HepG2 (cell line): ENCODE data around the gene TAMM41. TPM values are rescaled to one million over a fixed set of nuclear protein-coding genes. Genes with fewer than 3 reads are reported as not detected.
A peak's percentile ranks its signal among the peaks of the same experiment; 100 is the strongest.

Experiments used
- ATAC-seq: fragments of 200-7000 bp; cut with Tn5 transposase; 3 replicates; pipeline ENCODE4 v1.9.1; 2020; ENCODE audit warnings: mild to moderate bottlenecking, moderate library complexity
- BruUV-seq: library from RNA; stranded (reverse); fragments of 400-500 nt; replicated peaks from 2 replicates; lab custom pipeline; 2021; lab: Mats Ljungman, UMichigan
- CTCF ChIA-PET: fragments of 300-600 bp; formaldehyde crosslinking; extraction: SDS; loops from one replicate; lab custom pipeline; 2021; ENCODE audit warnings: low total read pairs, inconsistent platforms, low intra/inter-chr PET ratio; lab: Yijun Ruan, JAX
- POLR2A ChIA-PET: fragments of 350-600 bp; sonication (Branson Sonifier 250); formaldehyde crosslinking; loops from one replicate; lab custom pipeline; 2020; ENCODE audit warnings: antibody characterized with exemption, inconsistent platforms; lab: Yijun Ruan, JAX
- DNase-seq: peaks from one replicate; pipeline ENCODE4 v3.0.0-alpha.2; 2015; ENCODE audit warnings: low spot score
- FAIRE-seq: peaks from 3 replicates; lab custom pipeline; 2011; peaks lifted over from hg19 to GRCh38; lab: Jason Lieb, UNC
- H2AFZ ChIP-seq: one replicate; pipeline ENCODE4 v1.6.1; 2011; ENCODE audit warnings: low read length, inconsistent platforms
- H3K27ac ChIP-seq: fragments of 300-600 bp; 3 replicates; pipeline ENCODE4 v1.8.0; 2011; ENCODE audit warnings: mixed run types, mild to moderate bottlenecking, mixed read lengths, low read length, inconsistent platforms; ENCODE audit not compliant: insufficient read depth; ENCODE audit errors: extremely low read length
- H3K27me3 ChIP-seq, 2 experiments: fragments of 200-600 bp in 1 of 2; 2 replicates in 1 of 2; 3 replicates in 1 of 2; pipeline versions ENCODE4 v1.6.0 to v1.8.0; 2011; ENCODE audit warnings: low read length in 2 of 2, mild to moderate bottlenecking in 2 of 2, moderate library complexity in 2 of 2, inconsistent platforms in 1 of 2; ENCODE audit not compliant: insufficient read depth in 2 of 2, control insufficient read depth in 1 of 2
- H3K36me3 ChIP-seq, 2 experiments: fragments of 200-600 bp in 1 of 2; replicated peaks in 1 of 2; 2 replicates in 1 of 2; 3 replicates in 1 of 2; pipeline versions ENCODE4 v1.5.1 to v1.8.0; 2011; ENCODE audit warnings: low read length in 2 of 2, inconsistent platforms in 1 of 2; ENCODE audit not compliant: insufficient read depth in 2 of 2, control insufficient read depth in 1 of 2
- H3K4me1 ChIP-seq: 2 replicates; pipeline ENCODE4 v1.5.1; 2012; ENCODE audit warnings: low read length, inconsistent platforms; ENCODE audit not compliant: insufficient read depth
- H3K4me2 ChIP-seq: 2 replicates; pipeline ENCODE4 v1.6.0; 2011; ENCODE audit warnings: low read depth, low read length, inconsistent platforms
- H3K4me3 ChIP-seq, 3 experiments: fragments of 200-600 bp in 1 of 3; sonication (generic), shearing (Covaris generic) in 1 of 3; replicated peaks in 1 of 3; 2 replicates each; pipeline ENCODE4 v1.5.1; 2011 to 2016; ENCODE audit warnings: low read length in 3 of 3, inconsistent platforms in 2 of 3, low read depth in 2 of 3, mild to moderate bottlenecking in 2 of 3, control low read depth in 1 of 3, mixed read lengths in 1 of 3; ENCODE audit not compliant: insufficient read depth in 1 of 3
- H3K79me2 ChIP-seq: one replicate; pipeline ENCODE4 v1.6.1; 2011; ENCODE audit warnings: low read length, inconsistent platforms; ENCODE audit not compliant: insufficient read depth
- H3K9ac ChIP-seq: 2 replicates; pipeline ENCODE4 v1.6.0; 2011; ENCODE audit warnings: mild to moderate bottlenecking, low read depth, low read length, inconsistent platforms; ENCODE audit not compliant: insufficient read depth
- H3K9me3 ChIP-seq: 2 replicates; pipeline ENCODE4 v1.5.1; 2012; ENCODE audit warnings: mild to moderate bottlenecking, low read length
- H4K20me1 ChIP-seq: 2 replicates; pipeline ENCODE4 v1.6.0; 2011; ENCODE audit warnings: inconsistent platforms, mild to moderate bottlenecking, low read length, moderate library complexity; ENCODE audit not compliant: insufficient read depth
- IKZF4 ChIP-seq: sonication (generic); formaldehyde crosslinking; IDR thresholded peaks from 2 replicates; pipeline ENCODE4 v1.5.1; 2020; ENCODE audit warnings: borderline replicate concordance, mild to moderate bottlenecking, low read depth, missing genetic modification reagents; ENCODE audit errors: not compliant biosample characterization
- NFE2L1 ChIP-seq: sonication (generic); formaldehyde crosslinking; IDR thresholded peaks from 2 replicates; pipeline ENCODE4 v1.4.0; 2020; ENCODE audit warnings: missing genetic modification reagents, mild to moderate bottlenecking, borderline replicate concordance
- ZMYM3 ChIP-seq: sonication (generic); formaldehyde crosslinking; IDR thresholded peaks from 2 replicates; pipeline ENCODE4 v1.5.1; 2020; ENCODE audit warnings: mild to moderate bottlenecking, missing genetic modification reagents
- ZNF570 ChIP-seq: sonication (generic); formaldehyde crosslinking; IDR thresholded peaks from 2 replicates; pipeline ENCODE4 v1.4.0; 2020; ENCODE audit warnings: mild to moderate bottlenecking, missing genetic modification reagents, borderline replicate concordance
- ZNF839 ChIP-seq: sonication (generic); formaldehyde crosslinking; IDR thresholded peaks from 2 replicates; pipeline ENCODE4 v1.4.0; 2020; ENCODE audit warnings: missing genetic modification reagents, mild to moderate bottlenecking, borderline replicate concordance
- WGBS: methylation state at CpG from one replicate; pipeline ENCODE4 v1.1.6; 2017; ENCODE audit warnings: low lambda C conversion rate; 5-methylcytosine and 5-hydroxymethylcytosine counted together
- in situ Hi-C: cut with HindIII; loops from 2 replicates; pipeline ENCODE4 v1.10.0; 2017; ENCODE audit warnings: low pct_unique_long_range_greater_than_20kb; ENCODE audit not compliant: extremely low pct_ligation_motif_present
- intact Hi-C: fragments of 100-400 bp; cut with micrococcal nuclease; formaldehyde crosslinking; loops from one replicate; pipeline ENCODE4 v1.10.0; 2022; ENCODE audit not compliant: unreplicated experiment
- polyA plus RNA-seq, 8 experiments: library from polyadenylated mRNA; depleted of rRNA in 3 of 8; stranded (reverse) in 7 of 8; unstranded in 1 of 8; fragments of >200 nt; fragmentation: Illumina TruSeq in 4 of 8; extraction: Trizol in 4 of 8; gene quantifications; 2 replicates each; pipeline versions ENCODE4 v1.2.1 to v1.2.3, GENCODE V29; 2011 to 2016; ENCODE audit warnings: low read depth in 4 of 8, missing spikeins in 1 of 8, mixed read lengths in 1 of 8; ENCODE audit not compliant: insufficient read depth in 1 of 8
- total RNA-seq, 5 experiments: library from RNA; depleted of rRNA; stranded (reverse); fragments of >200 nt; fragmentation: Illumina TruSeq; extraction: Trizol; gene quantifications; 2 replicates each; pipeline ENCODE4 v1.2.3, GENCODE V29; 2016; ENCODE audit warnings: low read depth in 1 of 5
- TF ChIP-seq, protein P1 (sequence below): sonication (generic); formaldehyde crosslinking; IDR thresholded peaks from 2 replicates; pipeline ENCODE4 v1.8.0; 2022; ENCODE audit warnings: missing genetic modification reagents, mild to moderate bottlenecking, moderate library complexity, borderline replicate concordance
- TF ChIP-seq, protein P2 (sequence below): sonication (generic); formaldehyde crosslinking; IDR thresholded peaks from 2 replicates; pipeline ENCODE4 v1.8.0; 2022; ENCODE audit warnings: mild to moderate bottlenecking, missing genetic modification reagents, borderline replicate concordance
- TF ChIP-seq, protein P3 (sequence below): sonication (generic); formaldehyde crosslinking; IDR thresholded peaks from 2 replicates; pipeline ENCODE4 v1.4.0; 2020; ENCODE audit warnings: missing genetic modification reagents
- TF ChIP-seq, protein P4 (sequence below): sonication (generic); formaldehyde crosslinking; IDR thresholded peaks from 2 replicates; pipeline ENCODE4 v1.4.0; 2020; ENCODE audit warnings: mild to moderate bottlenecking, missing genetic modification reagents, borderline replicate concordance
- TF ChIP-seq, protein P5 (sequence below): sonication (generic); formaldehyde crosslinking; IDR thresholded peaks from 2 replicates; pipeline ENCODE4 v1.4.0; 2020; ENCODE audit warnings: missing genetic modification reagents

Gene TAMM41
- total and polyA plus RNA-seq, 2 of the 13 experiments (the other 11 are each of a cell fraction or from before 2014, with no cell fraction given), result 9.9 to 12.2 TPM

DNA sequence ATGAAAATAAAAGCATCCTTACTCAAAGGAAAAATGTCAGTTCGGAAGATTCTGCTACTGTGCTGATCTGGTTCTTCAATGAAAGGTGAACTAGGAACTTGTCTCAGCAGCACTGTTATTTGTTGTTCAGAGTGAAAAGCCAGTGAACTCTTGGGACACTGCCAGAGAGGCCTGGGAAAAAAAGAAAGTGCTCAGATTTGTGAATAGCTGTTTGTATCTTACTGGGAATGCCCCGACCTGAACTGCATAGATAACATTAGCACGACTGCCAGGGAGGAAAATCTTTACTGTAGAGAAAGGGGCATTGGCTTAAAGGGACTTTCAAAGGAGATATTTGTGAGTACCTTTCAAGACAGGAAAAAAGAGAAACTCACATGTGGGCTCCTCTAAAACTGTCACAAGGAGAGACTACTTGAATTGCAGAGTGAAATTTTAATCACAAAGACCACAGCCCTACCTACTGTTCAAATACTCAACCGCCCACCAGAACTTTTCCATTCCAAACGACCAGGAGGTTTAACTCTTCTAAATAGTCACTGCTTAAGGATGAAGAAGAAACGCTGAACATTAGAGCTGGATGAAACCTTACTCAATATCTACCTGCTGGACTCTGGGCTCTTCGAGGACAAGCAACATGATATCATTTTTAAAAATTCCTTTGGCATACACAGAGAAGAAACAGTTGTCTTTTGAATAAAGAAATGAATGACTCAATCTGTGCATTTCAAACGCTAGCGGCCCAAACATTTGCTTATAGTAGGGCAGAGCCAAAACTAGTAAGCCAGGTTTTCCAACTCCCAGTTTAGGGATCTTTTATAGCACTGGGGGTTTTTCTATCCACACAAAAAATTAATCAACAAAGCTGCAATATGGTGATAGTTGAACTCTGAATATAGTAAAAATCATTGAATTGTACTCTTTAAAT lies 13.4 kb downstream of the TAMM41 start:
- in situ Hi-C loops, result no loop called here
- no peak for ATAC-seq
- TF ChIP-seq, protein P1, sequence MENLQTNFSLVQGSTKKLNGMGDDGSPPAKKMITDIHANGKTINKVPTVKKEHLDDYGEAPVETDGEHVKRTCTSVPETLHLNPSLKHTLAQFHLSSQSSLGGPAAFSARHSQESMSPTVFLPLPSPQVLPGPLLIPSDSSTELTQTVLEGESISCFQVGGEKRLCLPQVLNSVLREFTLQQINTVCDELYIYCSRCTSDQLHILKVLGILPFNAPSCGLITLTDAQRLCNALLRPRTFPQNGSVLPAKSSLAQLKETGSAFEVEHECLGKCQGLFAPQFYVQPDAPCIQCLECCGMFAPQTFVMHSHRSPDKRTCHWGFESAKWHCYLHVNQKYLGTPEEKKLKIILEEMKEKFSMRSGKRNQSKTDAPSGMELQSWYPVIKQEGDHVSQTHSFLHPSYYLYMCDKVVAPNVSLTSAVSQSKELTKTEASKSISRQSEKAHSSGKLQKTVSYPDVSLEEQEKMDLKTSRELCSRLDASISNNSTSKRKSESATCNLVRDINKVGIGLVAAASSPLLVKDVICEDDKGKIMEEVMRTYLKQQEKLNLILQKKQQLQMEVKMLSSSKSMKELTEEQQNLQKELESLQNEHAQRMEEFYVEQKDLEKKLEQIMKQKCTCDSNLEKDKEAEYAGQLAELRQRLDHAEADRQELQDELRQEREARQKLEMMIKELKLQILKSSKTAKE (CRISPR knock-in tag), result no peak
- TF ChIP-seq, protein P2, sequence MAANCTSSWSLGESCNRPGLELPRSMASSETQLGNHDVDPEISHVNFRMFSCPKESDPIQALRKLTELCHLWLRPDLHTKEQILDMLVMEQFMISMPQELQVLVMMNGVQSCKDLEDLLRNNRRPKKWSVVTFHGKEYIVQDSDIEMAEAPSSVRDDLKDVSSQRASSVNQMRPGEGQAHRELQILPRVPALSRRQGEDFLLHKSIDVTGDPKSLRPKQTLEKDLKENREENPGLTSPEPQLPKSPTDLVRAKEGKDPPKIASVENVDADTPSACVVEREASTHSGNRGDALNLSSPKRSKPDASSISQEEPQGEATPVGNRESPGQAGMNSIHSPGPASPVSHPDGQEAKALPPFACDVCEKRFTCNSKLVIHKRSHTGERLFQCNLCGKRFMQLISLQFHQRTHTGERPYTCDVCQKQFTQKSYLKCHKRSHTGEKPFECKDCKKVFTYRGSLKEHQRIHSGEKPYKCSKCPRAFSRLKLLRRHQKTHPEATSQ (CRISPR knock-in tag), result no peak
- TF ChIP-seq IKZF4 (CRISPR knock-in tag) (no peak), ZNF839 (CRISPR knock-in tag) (no peak), ZMYM3 (CRISPR knock-in tag) (no peak), NFE2L1 (CRISPR knock-in tag) (no peak), ZNF570 (CRISPR knock-in tag) (no peak)
- TF ChIP-seq, protein P3, sequence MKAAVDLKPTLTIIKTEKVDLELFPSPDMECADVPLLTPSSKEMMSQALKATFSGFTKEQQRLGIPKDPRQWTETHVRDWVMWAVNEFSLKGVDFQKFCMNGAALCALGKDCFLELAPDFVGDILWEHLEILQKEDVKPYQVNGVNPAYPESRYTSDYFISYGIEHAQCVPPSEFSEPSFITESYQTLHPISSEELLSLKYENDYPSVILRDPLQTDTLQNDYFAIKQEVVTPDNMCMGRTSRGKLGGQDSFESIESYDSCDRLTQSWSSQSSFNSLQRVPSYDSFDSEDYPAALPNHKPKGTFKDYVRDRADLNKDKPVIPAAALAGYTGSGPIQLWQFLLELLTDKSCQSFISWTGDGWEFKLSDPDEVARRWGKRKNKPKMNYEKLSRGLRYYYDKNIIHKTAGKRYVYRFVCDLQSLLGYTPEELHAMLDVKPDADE, result no peak
- TF ChIP-seq, protein P4, sequence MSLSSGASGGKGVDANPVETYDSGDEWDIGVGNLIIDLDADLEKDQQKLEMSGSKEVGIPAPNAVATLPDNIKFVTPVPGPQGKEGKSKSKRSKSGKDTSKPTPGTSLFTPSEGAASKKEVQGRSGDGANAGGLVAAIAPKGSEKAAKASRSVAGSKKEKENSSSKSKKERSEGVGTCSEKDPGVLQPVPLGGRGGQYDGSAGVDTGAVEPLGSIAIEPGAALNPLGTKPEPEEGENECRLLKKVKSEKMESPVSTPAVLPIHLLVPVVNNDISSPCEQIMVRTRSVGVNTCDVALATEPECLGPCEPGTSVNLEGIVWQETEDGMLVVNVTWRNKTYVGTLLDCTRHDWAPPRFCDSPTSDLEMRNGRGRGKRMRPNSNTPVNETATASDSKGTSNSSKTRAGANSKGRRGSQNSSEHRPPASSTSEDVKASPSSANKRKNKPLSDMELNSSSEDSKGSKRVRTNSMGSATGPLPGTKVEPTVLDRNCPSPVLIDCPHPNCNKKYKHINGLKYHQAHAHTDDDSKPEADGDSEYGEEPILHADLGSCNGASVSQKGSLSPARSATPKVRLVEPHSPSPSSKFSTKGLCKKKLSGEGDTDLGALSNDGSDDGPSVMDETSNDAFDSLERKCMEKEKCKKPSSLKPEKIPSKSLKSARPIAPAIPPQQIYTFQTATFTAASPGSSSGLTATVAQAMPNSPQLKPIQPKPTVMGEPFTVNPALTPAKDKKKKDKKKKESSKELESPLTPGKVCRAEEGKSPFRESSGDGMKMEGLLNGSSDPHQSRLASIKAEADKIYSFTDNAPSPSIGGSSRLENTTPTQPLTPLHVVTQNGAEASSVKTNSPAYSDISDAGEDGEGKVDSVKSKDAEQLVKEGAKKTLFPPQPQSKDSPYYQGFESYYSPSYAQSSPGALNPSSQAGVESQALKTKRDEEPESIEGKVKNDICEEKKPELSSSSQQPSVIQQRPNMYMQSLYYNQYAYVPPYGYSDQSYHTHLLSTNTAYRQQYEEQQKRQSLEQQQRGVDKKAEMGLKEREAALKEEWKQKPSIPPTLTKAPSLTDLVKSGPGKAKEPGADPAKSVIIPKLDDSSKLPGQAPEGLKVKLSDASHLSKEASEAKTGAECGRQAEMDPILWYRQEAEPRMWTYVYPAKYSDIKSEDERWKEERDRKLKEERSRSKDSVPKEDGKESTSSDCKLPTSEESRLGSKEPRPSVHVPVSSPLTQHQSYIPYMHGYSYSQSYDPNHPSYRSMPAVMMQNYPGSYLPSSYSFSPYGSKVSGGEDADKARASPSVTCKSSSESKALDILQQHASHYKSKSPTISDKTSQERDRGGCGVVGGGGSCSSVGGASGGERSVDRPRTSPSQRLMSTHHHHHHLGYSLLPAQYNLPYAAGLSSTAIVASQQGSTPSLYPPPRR (CRISPR knock-in tag), result no peak
- TF ChIP-seq, protein P5, sequence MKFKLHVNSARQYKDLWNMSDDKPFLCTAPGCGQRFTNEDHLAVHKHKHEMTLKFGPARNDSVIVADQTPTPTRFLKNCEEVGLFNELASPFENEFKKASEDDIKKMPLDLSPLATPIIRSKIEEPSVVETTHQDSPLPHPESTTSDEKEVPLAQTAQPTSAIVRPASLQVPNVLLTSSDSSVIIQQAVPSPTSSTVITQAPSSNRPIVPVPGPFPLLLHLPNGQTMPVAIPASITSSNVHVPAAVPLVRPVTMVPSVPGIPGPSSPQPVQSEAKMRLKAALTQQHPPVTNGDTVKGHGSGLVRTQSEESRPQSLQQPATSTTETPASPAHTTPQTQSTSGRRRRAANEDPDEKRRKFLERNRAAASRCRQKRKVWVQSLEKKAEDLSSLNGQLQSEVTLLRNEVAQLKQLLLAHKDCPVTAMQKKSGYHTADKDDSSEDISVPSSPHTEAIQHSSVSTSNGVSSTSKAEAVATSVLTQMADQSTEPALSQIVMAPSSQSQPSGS (CRISPR knock-in tag), result no peak

More for the DNA sequence above, 13.4 kb downstream of the TAMM41 start:
- intact Hi-C loops, result no loop called here
- CTCF ChIA-PET, result no interaction called here
- no peaks in the 10 kb centered on the region for H3K9me3 ChIP-seq
- no peak overlapping the region for H2AFZ ChIP-seq
- no TSS peak for BruUV-seq
- H3K4me3 ChIP-seq, result no peak overlapping the region
- FAIRE-seq, result no peak
- no peak overlapping the region for H3K27ac ChIP-seq
- H3K4me2 ChIP-seq, result no peak overlapping the region
- 65% methylated on average over 9 of the region's 9 CpGs for WGBS
- H3K79me2 ChIP-seq, result no peaks in the 10 kb centered on the region
- H3K36me3 ChIP-seq, result peaks cover 29 to 62% of the 10 kb centered on the region in 2 experiments
- H3K9ac ChIP-seq, result no peak overlapping the region
- H3K27me3 ChIP-seq, result no peaks in the 10 kb centered on the region
- POLR2A ChIA-PET, result no interaction called here
- DNase-seq, result peak; percentile 20
- no peaks in the 10 kb centered on the region for H4K20me1 ChIP-seq
- H3K4me1 ChIP-seq, result no peaks in the 10 kb centered on the region
